Neural progenitor cell (in vitro differentiated cells): Measurements from ENCODE around the gene RPP25.

ENCODE experiments used
- CTCF ChIP-seq: fragments of 200-600 bp; sonication (generic); IDR thresholded peaks from 2 replicates; pipeline ENCODE4 v1.5.1; 2017; ENCODE audit warnings: antibody characterized with exemption, mild to moderate bottlenecking
- EZH2phosphoT487 ChIP-seq: fragments of 200-600 bp; sonication (generic); IDR thresholded peaks from 2 replicates; pipeline ENCODE4 v1.6.1; 2017; ENCODE audit warnings: antibody characterized with exemption

- TF ChIP-seq CTCF: no peak
- no peak for TF ChIP-seq EZH2phosphoT487
These were observed 45.8 kb upstream of the RPP25 start for GRCh38 chr15:75002398-75002797.
